ENCODE measurements around the gene ARSB.
"Not testable (repeated sequence)": the region's sequence is repeated elsewhere in the genome, so short reads cannot be mapped to it uniquely, and the experiment has no call there.

The ARSB gene

GRCh38 chr5:78919796-78920195 lies 65.3 kb downstream of the ARSB start:
- ChIA-PET POLR2A (no interaction called here), CTCF (interaction anchor here (1.1 to 1.6 kb wide), 2 partner anchors 14 to 32 kb away, joined by 3 to 5 read pairs; no protein-coding TSS in a partner anchor)
- no peaks in the 10 kb centered on the region for H3K9me3 ChIP-seq (ENCODE audit: control extremely low read depth in 1 of 5, control insufficient read depth in 4 of 5, insufficient read depth in 2 of 5, low read depth in 1 of 5, low read length in 4 of 5)
- no peak overlapping the region for H3K27ac ChIP-seq (ENCODE audit: insufficient read depth in 1 of 2, low read depth in 1 of 2, low read length in 2 of 2, poor library complexity in 1 of 2, severe bottlenecking in 2 of 2)
- no peak for DNase-seq
- WGBS (ENCODE audit: insufficient coverage): 100% methylated on average over 1 of the region's 1 CpG
- H3K4me3 ChIP-seq (ENCODE audit: control insufficient read depth in 1 of 7, extremely low read depth in 1 of 7, insufficient read depth in 4 of 7, low read depth in 2 of 7, low read length in 6 of 7): no peak overlapping the region
- no peaks in the 10 kb centered on the region for H3K4me1 ChIP-seq (ENCODE audit: control extremely low read depth in 1 of 4, control insufficient read depth in 4 of 4, insufficient read depth in 4 of 4, low read length in 3 of 4)
- H3K36me3 ChIP-seq (ENCODE audit: control insufficient read depth in 4 of 4, insufficient read depth in 4 of 4, low read length in 3 of 4): peaks cover 0 to 6% (median under 1%) of the 10 kb centered on the region in 4 experiments
- H3K27me3 ChIP-seq (replicated peaks in 2 of 5; ENCODE audit: control insufficient read depth in 4 of 5, insufficient read depth in 5 of 5, low read length in 4 of 5): no peaks in the 10 kb centered on the region

GRCh38 chr5:78916044-78916443 lies 69.1 kb downstream of the ARSB start:
- ChIA-PET CTCF (interaction anchor here (0.9 to 1.2 kb wide), 3 partner anchors 8 to 29 kb away, joined by 3 to 4 read pairs (median 3); no protein-coding TSS in a partner anchor), POLR2A (no interaction called here)
- H3K27me3 ChIP-seq (replicated peaks in 2 of 5; ENCODE audit: control insufficient read depth in 4 of 5, insufficient read depth in 5 of 5, low read length in 4 of 5): no peaks in the 10 kb centered on the region
- DNase-seq: no peak
- no peaks in the 10 kb centered on the region for H3K9me3 ChIP-seq (ENCODE audit: control extremely low read depth in 1 of 5, control insufficient read depth in 4 of 5, insufficient read depth in 2 of 5, low read depth in 1 of 5, low read length in 4 of 5)
- no peak overlapping the region for H3K4me3 ChIP-seq (ENCODE audit: control insufficient read depth in 1 of 7, extremely low read depth in 1 of 7, insufficient read depth in 4 of 7, low read depth in 2 of 7, low read length in 6 of 7)
- WGBS (ENCODE audit: insufficient coverage): 100% methylated on average over 2 of the region's 5 CpGs
- H3K36me3 ChIP-seq (ENCODE audit: control insufficient read depth in 4 of 4, insufficient read depth in 4 of 4, low read length in 3 of 4): peaks cover 0 to 6% (median 0%) of the 10 kb centered on the region in 4 experiments
- H3K27ac ChIP-seq (ENCODE audit: insufficient read depth in 1 of 2, low read depth in 1 of 2, low read length in 2 of 2, poor library complexity in 1 of 2, severe bottlenecking in 2 of 2): no peak overlapping the region
- peaks cover 0 to 2% (median 0%) of the 10 kb centered on the region in 4 experiments for H3K4me1 ChIP-seq (ENCODE audit: control extremely low read depth in 1 of 4, control insufficient read depth in 4 of 4, insufficient read depth in 4 of 4, low read length in 3 of 4)

GRCh38 chr5:78915170-78915569 lies 69.9 kb downstream of the ARSB start:
- Histone ChIP-seq H3K27me3 (replicated peaks in 2 of 5; ENCODE audit: control insufficient read depth in 4 of 5, insufficient read depth in 5 of 5, low read length in 4 of 5) (no peaks in the 10 kb centered on the region), H3K4me3 (ENCODE audit: control insufficient read depth in 1 of 7, extremely low read depth in 1 of 7, insufficient read depth in 4 of 7, low read depth in 2 of 7, low read length in 6 of 7) (no peak overlapping the region), H3K36me3 (ENCODE audit: control insufficient read depth in 4 of 4, insufficient read depth in 4 of 4, low read length in 3 of 4) (peaks cover 0 to 6% (median 0%) of the 10 kb centered on the region in 4 experiments), H3K4me1 (ENCODE audit: control extremely low read depth in 1 of 4, control insufficient read depth in 4 of 4, insufficient read depth in 4 of 4, low read length in 3 of 4) (peaks cover 0 to 3% (median 0%) of the 10 kb centered on the region in 4 experiments), H3K9me3 (ENCODE audit: control extremely low read depth in 1 of 5, control insufficient read depth in 4 of 5, insufficient read depth in 2 of 5, low read depth in 1 of 5, low read length in 4 of 5) (no peaks in the 10 kb centered on the region), H3K27ac (ENCODE audit: insufficient read depth in 1 of 2, low read depth in 1 of 2, low read length in 2 of 2, poor library complexity in 1 of 2, severe bottlenecking in 2 of 2) (no peak overlapping the region)
- WGBS (ENCODE audit: insufficient coverage): 100% methylated on average over 1 of the region's 3 CpGs
- DNase-seq: no peak
- ChIA-PET CTCF (interaction anchor here (0.7 kb wide), 1 partner anchor 1922 kb away, joined by 4 read pairs; no protein-coding TSS in a partner anchor), POLR2A (interaction anchor here (0.5 kb wide), 1 partner anchor 1122 kb away, joined by 3 read pairs; no protein-coding TSS in a partner anchor)

GRCh38 chr5:78912811-78913210 lies 72.3 kb downstream of the ARSB start:
- no peak for DNase-seq
- 100% methylated on average over 1 of the region's 7 CpGs for WGBS (ENCODE audit: insufficient coverage)
- CTCF ChIA-PET: interaction anchor here (0.6 kb wide), 1 partner anchor 134 kb away, joined by 3 read pairs; no protein-coding TSS in a partner anchor
- Histone ChIP-seq H3K27ac (ENCODE audit: insufficient read depth in 1 of 2, low read depth in 1 of 2, low read length in 2 of 2, poor library complexity in 1 of 2, severe bottlenecking in 2 of 2) (no peak overlapping the region), H3K36me3 (ENCODE audit: control insufficient read depth in 4 of 4, insufficient read depth in 4 of 4, low read length in 3 of 4) (peaks cover 0 to 4% (median 0%) of the 10 kb centered on the region in 4 experiments), H3K4me3 (ENCODE audit: control insufficient read depth in 1 of 7, extremely low read depth in 1 of 7, insufficient read depth in 4 of 7, low read depth in 2 of 7, low read length in 6 of 7) (no peak overlapping the region), H3K27me3 (replicated peaks in 2 of 5; ENCODE audit: control insufficient read depth in 4 of 5, insufficient read depth in 5 of 5, low read length in 4 of 5) (no peaks in the 10 kb centered on the region), H3K9me3 (ENCODE audit: control extremely low read depth in 1 of 5, control insufficient read depth in 4 of 5, insufficient read depth in 2 of 5, low read depth in 1 of 5, low read length in 4 of 5) (no peaks in the 10 kb centered on the region), H3K4me1 (ENCODE audit: control extremely low read depth in 1 of 4, control insufficient read depth in 4 of 4, insufficient read depth in 4 of 4, low read length in 3 of 4) (peaks cover 4 to 26% (median 11%) of the 10 kb centered on the region in 4 experiments)
- POLR2A ChIA-PET: interaction anchor here (0.6 kb wide), 1 partner anchor 220 kb away, joined by 3 read pairs; no protein-coding TSS in a partner anchor

GRCh38 chr5:78912085-78912771 lies 72.9 kb downstream of the ARSB start:
- peaks cover 10 to 32% (median 16%) of the 10 kb centered on the region in 4 experiments for H3K4me1 ChIP-seq (ENCODE audit: control extremely low read depth in 1 of 4, control insufficient read depth in 4 of 4, insufficient read depth in 4 of 4, low read length in 3 of 4)
- H3K9me3 ChIP-seq (ENCODE audit: control extremely low read depth in 1 of 5, control insufficient read depth in 4 of 5, insufficient read depth in 2 of 5, low read depth in 1 of 5, low read length in 4 of 5): no peaks in the 10 kb centered on the region
- no peak overlapping the region for H3K27ac ChIP-seq (ENCODE audit: insufficient read depth in 1 of 2, low read depth in 1 of 2, low read length in 2 of 2, poor library complexity in 1 of 2, severe bottlenecking in 2 of 2)
- DNase-seq: no peak
- H3K27me3 ChIP-seq (replicated peaks in 2 of 5; ENCODE audit: control insufficient read depth in 4 of 5, insufficient read depth in 5 of 5, low read length in 4 of 5): no peaks in the 10 kb centered on the region
- H3K4me3 ChIP-seq (ENCODE audit: control insufficient read depth in 1 of 7, extremely low read depth in 1 of 7, insufficient read depth in 4 of 7, low read depth in 2 of 7, low read length in 6 of 7): no peak overlapping the region
- POLR2A ChIA-PET: interaction anchor here (0.6 kb wide), 1 partner anchor 221 kb away, joined by 3 read pairs; no protein-coding TSS in a partner anchor
- CTCF ChIA-PET: interaction anchor here (0.6 kb wide), 1 partner anchor 133 kb away, joined by 3 read pairs; no protein-coding TSS in a partner anchor
- 100% methylated on average over 3 of the region's 5 CpGs for WGBS (ENCODE audit: insufficient coverage)
- peaks cover 0 to 4% (median 0%) of the 10 kb centered on the region in 4 experiments for H3K36me3 ChIP-seq (ENCODE audit: control insufficient read depth in 4 of 4, insufficient read depth in 4 of 4, low read length in 3 of 4)

- H3K9me3 ChIP-seq (ENCODE audit: control extremely low read depth in 1 of 5, control insufficient read depth in 4 of 5, insufficient read depth in 2 of 5, low read depth in 1 of 5, low read length in 4 of 5); POLR2A ChIA-PET; H3K27ac ChIP-seq (ENCODE audit: insufficient read depth in 1 of 2, low read depth in 1 of 2, low read length in 2 of 2, poor library complexity in 1 of 2, severe bottlenecking in 2 of 2); H3K4me3 ChIP-seq (ENCODE audit: control insufficient read depth in 1 of 7, extremely low read depth in 1 of 7, insufficient read depth in 4 of 7, low read depth in 2 of 7, low read length in 6 of 7); H3K27me3 ChIP-seq (replicated peaks in 2 of 5; ENCODE audit: control insufficient read depth in 4 of 5, insufficient read depth in 5 of 5, low read length in 4 of 5); H3K36me3 ChIP-seq (ENCODE audit: control insufficient read depth in 4 of 4, insufficient read depth in 4 of 4, low read length in 3 of 4); DNase-seq: not testable (repeated sequence)
- WGBS (ENCODE audit: insufficient coverage): 93% methylated on average over 3 of the region's 9 CpGs
- peaks cover 26 to 58% (median 33%) of the 10 kb centered on the region in 4 experiments for H3K4me1 ChIP-seq (ENCODE audit: control extremely low read depth in 1 of 4, control insufficient read depth in 4 of 4, insufficient read depth in 4 of 4, low read length in 3 of 4)
- CTCF ChIA-PET: interaction anchor here (0.9 kb wide), 1 partner anchor 18 kb away, joined by 3 read pairs; no protein-coding TSS in a partner anchor
These were observed 75.7 kb downstream of the ARSB start for GRCh38 chr5:78909224-78909983.

Data from common myeloid progenitor, CD34-positive (primary cell).